NCI-H2081 treated with DMSO at 0.1 percent for 48 hours (cell line): Measurements from ENCODE around the gene COL4A2.

ENCODE experiments used
- DNase-seq: peaks from one replicate; lab custom pipeline; 2025; lab: John Stamatoyannopoulos, UW

COL4A2 gene

DNA sequence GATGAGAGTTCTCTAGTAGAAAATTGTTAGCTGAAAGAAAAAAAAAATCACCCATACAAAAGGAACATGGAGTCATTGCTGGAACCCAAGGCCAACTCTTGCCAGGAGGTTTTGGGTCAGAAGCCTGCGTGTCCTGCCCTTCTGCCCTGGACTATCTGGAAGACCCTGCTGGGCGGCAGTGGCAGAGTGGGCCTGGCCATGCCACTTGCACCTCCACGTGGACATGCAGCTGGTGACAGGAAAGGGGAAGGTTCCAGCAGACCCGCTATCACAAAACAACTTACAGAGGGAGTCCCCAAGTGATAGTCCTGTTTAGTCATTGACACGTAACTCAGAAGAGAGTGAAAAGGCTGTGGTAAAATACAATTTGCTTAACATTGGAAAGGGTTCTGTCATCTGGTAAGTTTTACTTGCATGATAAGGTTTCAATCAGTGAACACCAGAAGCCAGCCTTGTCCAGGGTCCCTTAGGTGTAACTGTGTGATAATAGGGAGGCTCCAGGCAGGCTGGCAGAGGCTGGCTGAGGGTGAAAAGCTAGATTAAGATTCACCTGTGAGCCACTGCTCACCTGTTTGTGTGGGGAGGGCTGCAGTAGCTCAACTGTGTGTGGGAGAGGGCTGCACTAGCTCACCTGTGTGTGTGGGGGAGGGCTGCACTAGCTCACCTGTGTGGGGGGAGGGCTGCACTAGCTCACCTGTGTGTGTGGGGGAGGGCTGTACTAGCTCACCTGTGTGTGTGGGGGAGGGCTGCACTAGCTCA, 47.8 kb downstream of the COL4A2 start:
- DNase-seq: no peak

DNA sequence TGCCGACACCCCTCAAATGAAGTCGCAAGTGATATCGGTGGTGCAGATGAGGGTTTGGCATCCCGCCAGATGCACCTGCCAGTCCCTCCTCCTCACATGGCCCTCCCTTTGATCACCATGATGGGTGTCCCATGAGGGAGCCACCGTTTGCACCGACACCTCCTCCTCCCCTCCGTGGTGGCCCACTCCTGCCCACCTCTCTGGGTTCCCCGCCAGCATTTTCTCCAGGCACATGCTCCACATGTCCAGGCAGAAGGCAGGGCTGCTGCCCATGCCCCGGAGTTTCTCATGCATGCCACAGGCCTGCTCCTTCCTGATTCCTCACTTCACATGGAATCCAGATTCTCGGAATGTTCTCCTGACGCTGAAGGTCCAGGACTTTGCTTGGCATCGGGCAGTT, 49.3 kb downstream of the COL4A2 start:
- no peak for DNase-seq

DNA sequence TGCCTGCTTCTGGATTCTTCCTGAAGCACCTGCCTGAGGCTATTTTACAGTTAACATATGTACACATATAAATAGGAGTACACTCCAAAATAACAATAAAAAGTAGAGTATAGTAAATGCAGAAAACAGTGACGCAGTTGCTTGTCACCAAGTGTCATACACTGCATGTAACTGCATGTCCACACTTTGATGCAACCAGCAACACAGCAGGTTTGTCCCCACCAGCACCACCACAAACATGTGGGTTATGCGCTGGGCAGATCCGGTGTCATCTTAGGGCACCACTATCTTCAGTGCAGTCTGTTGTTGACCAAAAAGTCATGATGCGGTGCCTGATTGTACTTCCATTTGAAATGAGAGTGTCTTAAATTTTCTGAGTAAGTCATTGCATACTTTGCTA, 51.3 kb downstream of the COL4A2 start:
- DNase-seq: no peak

DNA sequence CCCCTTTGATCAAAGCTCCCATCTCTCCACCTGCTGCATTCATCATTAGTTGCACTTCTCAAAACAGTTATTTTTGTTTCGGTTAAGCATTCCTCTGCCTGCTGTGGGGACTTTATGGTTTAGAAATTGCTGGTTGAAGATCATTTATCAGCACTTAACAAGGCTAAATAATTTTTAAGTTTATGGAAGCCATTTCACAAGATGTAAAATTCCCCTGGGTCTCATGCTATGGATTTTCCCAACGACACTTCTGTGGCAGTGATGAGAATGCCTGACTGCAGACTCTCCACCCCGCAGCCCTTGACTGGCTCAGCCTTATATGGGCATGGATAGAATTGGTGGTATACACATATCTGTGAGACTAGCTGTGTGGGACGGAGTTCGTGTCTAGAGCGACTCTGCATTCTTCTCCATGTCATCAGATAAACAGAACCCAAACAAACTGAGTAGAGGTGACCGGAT, 52.8 kb downstream of the COL4A2 start:
- DNase-seq: no peak

DNA sequence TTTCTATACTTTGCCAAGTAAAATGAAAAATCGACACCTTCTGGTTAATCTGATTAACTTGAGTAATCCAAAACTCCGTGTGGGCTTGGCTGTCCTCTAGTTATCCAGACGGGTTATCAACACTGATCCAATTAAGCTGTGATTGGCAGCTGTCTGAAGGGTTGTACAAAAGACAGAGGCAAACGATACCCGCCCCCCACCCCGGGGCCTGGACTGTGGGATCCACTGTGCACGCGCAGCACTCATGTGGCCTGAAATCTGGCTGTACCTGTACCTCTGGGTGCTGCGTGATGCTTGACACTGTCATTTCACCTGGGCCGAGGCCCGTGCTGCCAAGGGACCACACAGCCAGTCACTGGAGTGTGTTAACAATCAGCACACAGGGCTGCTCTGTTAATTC, 53.5 kb downstream of the COL4A2 start:
- no peak for DNase-seq

DNA sequence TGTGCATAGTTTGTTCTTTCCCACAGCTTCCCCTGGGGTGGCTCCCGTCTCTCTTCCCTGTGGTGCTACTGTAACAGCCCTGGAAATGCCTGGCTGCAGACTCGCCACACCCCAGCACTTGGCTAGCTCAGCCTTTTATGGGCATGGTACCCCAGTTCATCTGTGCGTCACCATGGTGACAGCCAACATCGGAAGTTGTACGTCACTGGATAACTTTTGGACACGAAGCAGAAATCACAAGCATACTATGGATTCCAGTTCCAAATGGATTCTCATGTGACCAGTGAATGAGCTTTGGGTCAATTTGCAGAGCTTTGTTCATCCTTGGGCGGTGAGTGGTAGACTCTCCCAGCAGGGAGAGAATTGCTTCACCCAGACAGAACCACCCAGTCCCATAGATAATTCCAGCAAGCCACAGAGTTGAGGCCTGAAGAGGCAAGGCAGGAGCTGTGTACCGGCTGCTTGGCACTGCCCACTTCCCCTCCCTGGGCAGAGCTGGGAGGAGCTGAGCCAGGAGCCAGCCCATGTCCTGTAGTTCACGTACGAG, 54.4 kb downstream of the COL4A2 start:
- DNase-seq: no peak

DNA sequence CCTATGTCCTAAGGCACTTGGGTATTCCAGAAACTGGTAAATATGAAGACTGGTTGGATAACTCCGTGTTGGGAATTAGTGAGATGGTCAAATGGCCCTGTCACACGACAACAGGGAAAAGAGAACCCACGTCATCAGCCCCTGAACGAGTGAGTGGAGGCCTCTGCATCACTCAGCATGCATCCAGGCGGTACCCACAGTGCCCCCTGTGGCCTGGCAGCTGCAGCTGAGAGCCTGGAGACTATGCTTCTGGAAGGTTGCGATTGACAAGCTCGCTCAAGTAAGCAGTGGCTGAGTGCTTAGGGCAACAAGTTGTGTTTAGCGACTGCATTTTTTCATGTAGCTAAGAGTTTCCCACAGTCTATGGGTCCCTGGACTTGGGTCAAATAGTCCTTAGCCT, 55.9 kb downstream of the COL4A2 start:
- no peak for DNase-seq

DNA sequence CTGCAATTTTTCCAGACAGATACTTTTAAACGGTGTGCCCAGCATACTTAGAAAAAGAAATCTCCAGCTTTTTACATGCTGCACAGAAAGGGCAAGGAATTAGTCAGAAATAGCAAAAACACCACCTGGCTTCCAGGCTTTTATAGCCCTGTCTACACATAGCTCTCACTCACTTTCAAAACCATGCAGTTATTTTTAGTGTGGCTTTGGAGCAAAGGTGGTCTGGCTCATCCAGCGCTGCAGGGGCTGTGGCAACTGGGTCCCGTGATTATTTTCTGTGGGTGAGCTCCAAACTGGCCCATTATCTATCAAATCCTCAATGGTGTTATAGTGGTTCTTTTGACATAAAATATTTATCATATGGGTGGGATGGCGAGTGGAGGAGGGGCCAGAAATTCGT, 57.0 kb downstream of the COL4A2 start:
- DNase-seq: no peak

DNA sequence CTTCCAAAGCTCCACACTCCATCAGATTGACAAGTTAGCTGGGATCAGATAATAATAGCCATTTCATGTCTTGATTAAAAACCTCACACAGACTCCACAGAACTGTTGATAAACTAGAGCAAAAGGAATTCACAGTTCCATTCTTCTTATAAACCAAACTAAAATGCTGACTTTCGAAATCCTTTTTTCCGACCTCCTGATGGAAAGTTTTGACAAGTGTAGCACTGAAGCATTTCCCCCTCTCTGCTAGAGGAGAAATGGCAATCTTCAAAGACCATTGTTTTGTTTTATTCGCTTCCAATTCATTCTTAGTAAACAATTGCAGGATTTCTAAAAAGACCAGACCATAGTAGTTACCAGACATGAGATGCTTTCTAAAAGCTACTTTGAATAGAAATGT, 58.8 kb downstream of the COL4A2 start:
- DNase-seq: no peak

DNA sequence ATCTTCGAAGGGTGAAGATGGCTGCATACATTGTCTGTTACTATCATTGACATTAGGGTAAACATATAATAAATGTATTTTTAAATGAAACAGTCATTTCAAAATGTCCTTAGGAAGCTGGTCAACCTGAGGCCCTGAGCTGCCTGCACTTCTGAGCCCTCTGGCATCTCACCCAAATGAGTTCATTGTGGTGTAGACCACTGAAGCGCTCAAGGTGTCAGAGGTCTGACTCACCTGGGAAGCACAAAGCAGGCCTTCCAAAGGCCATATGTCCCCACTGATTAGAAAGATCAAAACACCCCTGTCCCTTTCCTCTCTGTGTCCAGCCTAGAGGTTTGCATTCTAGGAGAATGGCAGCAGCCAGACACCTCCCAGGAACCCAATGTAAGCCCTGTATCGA, 59.6 kb downstream of the COL4A2 start:
- DNase-seq: no peak

DNA sequence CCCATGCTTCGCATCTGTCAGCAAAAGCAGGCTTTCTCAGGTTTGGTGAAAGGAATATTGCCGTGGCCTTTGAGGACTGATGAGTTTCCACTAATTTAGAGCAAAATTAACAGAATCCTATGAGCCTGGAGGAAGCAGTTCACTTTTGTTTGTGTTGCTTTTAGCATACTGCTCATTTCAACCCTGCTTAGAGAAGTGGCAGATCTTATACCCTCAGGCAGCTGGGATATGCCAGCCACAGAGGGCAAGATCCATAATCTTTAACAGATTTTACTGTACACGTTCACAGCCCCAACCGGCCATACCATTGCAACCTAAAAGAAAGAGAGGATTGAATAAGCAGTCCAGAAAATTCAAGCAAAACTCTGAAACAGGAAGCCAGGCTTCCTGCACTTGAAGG, 60.5 kb downstream of the COL4A2 start:
- DNase-seq: no peak

DNA sequence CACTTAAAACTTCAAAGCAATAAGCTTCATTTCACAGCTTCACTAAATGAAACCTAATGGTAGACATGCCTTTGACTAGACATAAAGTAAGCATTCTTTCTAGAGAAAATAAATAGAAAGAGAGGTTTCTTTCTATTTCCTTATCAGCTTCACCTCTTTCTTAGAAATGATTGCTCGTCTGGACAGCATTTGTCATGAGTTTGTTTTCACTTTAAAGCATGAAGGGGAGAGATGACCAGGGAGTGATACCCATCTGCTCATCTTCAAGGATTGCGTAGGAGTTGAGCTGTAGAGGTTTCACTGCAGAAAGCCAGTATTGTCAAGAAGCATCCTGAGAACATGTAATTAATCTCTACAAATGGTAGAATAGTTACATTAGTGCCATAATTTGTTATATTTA, 61.3 kb downstream of the COL4A2 start:
- no peak for DNase-seq

DNA sequence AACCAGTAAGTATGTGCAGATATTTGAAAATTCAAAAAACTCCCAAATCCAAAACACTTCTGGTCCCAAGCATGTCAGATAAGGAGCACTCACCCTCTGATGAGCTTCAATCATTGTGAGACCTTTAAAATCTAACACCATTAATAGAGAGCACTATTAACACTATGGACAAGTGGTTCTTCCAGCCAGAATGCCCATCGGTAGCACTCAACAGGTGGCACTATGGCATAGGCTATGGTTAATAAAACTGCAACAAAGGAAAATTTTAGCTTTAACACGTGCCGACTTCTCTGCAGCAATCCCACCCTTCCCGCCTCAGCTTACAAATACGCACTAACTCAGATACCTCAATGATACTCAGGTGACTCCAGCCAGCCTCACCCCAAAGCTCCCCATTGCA, 62.3 kb downstream of the COL4A2 start:
- DNase-seq: no peak

DNA sequence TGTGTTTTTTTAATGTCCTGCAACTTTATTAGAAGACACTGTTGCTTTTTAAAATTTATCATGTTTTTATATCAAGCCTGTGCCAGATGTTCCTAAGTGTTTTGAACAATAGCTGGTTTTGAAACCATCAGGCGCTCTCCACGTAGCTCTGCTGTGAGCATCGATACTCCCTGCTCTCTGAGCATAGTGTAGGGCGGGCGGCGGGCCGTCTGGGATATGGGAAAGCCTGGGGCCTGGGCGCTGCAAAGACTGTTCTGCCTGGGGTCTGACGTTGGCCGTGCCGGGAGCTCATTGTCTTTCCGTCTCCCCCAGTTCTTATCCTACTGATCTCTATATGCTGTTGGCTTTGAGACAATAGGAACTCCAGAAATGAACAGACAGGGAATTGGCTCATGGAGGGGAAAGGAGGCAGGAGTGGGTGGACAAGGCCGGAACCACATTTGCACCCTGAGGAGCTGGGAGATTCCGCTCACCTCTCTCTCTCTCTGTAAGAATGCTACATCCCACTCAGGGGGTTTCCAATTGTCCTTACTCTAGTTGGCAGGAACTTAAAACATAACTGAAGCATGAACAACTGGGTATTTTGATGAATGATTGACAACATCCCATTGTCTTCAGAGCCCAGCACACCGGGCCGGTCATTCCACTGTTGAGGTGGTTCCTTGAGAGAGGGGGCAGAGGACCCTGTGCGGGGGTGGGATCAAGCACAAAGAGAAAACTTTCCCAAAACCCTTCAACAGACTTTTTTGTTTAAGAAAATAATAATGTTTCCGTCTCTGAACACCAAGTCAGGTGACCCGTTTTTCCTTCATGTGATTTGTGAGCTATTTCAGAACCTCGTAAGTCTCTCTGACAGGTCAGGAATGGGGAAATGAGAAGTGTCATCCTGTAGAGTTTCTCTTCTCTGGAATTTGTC, 64.7 kb downstream of the COL4A2 start:
- DNase-seq: no peak

DNA sequence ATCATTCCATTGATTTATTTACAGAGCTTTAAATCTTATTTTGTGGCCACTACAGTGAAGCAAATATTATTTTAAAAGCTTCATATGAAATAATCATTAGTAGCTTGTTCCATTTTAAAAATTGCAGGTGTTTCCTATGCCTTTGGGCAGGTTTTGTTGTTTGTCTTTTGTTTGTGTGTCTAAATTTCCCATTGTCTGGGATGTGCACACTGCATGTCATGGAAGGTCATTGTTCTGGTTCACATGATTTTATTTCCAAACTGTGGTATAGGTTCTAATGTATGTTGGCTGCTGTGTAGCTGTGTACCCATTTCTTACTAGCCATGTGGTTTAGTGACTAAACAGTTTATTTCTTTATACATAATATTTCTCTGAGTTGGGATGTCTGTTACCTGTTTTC, 65.6 kb downstream of the COL4A2 start:
- DNase-seq: no peak

DNA sequence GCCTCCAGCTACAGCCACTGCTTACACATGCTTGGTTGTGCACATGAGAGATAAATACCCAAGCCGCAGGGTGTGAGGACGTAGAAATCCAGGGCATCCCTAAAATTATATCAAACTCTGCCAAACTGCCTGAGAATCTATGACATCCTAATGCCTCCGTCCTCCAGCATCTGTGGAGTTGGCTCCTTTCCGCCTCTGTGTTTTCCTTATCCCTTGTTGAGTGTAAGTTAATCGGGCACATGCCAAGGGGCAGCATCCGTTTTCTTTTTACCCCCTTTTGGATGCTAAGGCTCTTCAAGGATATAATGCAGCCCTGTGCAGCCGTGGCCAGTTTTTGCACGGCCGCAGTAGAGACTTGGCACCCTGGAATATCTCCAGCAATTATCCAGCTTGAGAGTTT, 66.5 kb downstream of the COL4A2 start:
- no peak for DNase-seq

DNA sequence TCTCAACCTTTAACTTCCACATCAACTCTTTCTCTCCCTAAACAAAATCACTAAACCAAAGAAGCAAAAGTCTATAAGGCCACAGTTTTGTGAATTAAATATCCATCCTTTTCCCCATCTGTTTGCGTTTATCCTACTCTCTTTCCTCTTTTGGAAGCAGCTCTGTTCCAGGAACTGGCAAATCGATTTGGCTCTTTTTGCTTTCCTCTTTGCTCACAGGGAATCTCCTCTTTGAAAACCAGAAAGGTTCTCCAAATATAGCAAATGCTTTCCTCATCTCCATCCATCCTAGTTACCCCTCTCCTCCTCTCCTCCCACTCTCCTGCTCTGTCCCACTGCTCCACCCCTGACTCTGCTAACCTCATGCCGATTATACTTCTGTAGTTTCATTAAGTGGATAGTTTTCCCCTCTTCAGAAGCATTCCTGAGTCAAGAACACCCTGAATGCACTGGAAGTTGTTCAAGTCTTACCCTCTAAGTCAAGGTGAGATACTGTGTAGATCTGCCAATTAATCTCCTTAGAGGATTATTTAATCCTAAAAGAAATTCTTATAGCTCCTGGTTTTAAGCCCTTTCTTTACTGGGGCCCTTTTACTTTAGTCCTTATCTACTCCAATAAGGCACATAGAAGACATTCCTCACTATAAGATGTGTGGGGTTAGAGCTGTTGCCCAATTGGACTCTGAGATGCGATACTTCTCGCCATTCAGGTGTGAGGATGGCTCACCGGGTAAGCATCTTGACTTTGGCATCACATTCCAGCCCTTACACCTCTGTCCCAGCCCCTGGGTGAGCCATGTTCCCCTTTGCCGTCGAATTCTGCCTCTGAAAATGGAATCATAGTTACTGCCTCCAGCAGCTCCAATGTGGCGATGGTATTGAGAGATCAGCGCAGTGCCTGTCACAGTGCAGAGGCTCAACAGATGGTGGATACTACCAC, 67.6 kb downstream of the COL4A2 start:
- no peak for DNase-seq

DNA sequence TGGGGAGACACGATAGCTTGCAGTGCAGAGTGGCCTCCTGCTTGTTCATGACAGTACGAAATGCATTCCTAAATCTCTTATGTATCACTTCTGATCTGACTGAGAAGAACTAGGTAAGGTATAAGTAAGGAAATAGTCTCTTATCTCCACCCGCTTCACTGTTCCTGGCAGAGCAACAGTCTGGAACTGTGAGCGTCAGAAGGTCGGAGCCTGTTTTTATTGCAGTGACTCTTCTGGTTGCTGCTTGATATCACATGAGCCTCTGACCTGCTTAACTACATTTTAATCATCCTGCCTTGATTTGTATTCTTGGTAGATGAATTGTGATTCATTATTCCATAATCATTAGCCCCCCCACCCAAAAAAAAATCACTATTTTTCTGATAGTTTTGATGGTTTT, 69.0 kb downstream of the COL4A2 start:
- DNase-seq: no peak

DNA sequence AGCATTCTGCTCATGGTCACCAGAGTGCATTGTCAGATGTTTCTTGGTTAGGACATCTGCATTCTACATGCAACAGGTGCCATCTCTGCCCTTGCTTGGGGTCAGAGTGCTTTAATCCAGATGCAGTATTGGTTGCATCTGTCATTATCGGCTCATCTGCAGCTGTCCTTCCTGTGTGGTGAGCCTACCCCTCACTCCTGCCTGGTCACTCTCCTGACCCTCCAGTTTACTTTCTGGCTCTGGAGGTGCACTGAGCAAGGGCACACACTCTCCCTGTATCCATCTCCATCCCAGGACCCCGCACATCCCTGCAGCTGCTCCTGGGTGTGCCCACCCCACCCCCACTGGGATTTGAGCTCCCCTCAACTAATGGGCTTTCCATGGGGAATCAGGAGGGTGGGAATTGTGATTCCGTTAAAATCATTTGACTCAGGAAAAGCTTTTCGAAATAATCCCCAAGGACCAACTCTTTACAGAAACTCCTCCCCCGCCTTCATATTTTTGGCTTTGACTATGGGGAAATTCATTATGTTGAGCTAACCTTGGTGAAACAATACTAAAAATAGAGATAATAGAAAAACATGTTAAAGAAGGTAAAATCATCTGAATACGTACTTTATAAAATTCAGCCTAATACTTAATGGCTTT, 70.2 kb downstream of the COL4A2 start:
- no peak for DNase-seq

DNA sequence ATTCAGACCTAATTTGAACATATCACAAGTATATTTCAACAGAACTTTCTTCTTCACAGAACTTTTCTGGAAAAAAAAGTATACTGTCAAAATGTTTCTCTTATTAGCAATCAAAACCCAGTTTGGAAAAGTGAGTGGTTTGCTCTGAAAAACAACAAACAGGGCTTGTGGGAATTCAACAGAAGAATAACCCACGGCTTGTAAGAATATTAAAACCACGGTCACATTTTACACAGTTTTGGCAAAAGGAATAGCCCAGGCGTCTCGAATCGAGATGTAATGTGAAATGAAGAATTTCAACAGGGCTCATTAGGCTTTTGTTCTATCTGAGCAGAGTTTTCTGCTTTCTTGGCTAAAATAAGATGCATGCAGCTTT, 70.7 kb downstream of the COL4A2 start:
- no peak for DNase-seq

DNA sequence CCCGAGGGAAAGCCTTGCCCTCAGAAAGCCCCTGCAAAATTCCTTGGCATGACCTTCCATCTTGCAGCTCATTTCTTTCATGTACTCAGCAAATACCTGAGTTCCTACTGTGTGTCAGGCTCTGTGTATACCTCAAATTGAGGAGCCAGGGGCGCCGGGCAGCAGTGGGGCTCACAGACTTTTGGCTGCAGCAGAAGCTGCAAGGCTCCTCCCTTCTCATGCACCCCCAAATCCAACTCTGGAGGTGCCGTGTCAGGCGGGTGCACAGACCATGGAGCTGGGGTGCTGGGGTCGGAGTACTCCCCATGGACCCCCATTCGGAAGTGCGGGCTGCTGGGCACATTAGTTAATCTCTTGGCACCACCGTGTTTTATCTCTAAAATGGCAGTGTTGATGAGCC, 72.3 kb downstream of the COL4A2 start:
- DNase-seq: no peak
